ENCODE results near the gene ELSPBP1.
"Not testable (repeated sequence)": the region's sequence is repeated elsewhere in the genome, so short reads cannot be mapped to it uniquely, and the experiment has no call there.

ELSPBP1 gene

DNA sequence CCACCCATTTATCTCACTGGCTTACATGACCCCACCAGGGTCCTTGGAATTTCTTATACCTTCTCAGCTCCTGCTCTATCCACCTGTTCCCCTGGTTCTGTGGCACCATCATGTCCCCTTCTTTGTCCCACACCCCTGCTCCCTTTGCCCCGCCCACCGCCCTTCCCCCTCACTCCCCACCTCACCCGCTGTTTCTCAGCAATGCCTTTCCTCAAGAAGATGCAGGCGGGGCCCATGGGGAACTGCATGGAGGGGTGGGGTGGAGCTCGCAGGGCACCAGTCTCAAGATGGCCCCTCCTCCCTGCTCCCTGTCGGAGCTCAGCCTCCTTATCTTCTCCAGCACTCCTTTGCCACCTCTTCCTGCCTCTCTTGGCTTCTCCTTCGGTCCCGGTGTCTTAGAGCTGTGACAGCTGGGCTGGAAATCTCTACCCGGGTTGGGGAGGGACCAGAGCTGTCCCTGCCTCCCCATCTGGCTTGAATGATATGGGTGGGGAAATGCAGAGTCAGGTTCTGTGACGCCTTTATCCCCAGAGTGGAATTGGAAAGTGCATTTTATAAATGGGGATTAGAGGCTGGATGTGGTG lies 49.3 kb downstream of the ELSPBP1 start, which contains the start of gene CABP5:
TSS of gene CABP5 (minus strand) at position 405 of the 584 bp plus-strand sequence. CDS start at position 248, 157 bp downstream.
- no peak for DNase-seq

DNA sequence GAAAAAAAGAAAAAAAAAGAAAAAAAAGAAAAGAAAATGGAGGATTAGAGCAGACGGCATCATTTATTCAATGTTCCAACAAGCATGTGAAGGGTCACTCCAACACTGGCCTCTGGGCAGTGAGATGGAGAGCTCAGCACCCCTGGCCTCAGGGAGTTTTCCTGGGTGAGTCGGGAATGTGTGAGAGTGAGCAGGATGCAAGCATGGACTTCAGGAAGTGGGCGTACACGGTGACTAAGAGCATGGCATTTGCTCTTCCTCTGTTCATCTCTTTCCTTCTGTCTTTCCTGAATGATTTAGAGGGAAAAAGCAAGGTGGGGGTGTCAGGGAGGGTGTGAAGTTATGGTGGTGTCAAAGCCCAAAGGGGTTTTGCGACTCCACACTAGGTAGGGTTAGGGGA lies 50.1 kb downstream of the ELSPBP1 start:
- no peak for DNase-seq

DNA sequence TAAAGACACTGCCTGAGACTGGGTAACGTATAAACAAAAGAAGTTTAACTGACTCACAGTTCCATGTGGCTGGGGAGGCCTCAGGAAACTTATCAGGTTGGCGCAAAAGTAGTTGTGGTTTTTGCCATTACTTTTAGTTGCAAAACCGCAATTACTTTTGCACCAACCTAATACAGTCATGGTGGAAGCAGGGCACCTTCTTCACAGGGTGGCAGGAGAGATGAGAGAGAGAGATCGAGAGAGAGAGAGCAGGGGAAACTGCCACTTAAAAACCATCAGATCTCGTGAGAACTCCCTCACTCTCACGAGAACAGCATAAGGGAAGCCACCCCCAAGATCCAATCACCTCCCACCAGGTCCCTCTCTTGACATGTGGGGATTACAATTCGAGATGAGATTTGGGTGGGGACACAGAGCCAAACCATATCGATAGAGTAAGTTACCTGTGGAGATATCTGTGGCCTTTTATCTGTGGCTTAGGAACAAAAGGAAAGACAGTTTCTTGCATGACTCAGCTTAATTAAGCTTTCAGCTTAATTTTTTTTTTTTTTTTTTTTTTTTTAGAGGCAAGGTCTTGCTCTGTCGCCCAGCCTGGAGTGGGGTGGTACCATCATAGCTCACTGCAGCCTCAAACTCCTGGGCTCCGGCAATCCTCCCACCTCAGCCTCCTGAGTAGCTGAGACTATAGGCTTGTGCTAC lies 57.1 kb downstream of the ELSPBP1 start:
- no peak for DNase-seq

DNA sequence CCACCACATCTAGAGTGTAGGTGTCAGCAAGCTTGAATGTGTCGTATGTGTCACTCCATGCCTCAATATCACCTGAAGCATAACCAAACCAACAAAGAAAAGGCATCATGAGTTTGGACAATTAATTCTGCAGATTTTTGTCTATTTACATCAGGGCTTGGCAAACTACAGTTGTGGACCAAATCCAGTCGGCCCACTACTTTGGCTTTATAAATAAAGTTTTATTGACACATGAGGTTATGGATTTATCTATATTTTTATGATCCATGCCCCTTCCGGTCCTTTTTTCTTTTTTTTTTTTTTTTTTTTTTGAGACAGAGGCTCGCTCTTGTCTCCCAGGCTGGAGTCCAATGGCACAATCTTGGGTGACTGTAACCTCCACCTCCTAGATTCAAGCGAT lies 58.6 kb downstream of the ELSPBP1 start:
- DNase-seq: no peak

DNA sequence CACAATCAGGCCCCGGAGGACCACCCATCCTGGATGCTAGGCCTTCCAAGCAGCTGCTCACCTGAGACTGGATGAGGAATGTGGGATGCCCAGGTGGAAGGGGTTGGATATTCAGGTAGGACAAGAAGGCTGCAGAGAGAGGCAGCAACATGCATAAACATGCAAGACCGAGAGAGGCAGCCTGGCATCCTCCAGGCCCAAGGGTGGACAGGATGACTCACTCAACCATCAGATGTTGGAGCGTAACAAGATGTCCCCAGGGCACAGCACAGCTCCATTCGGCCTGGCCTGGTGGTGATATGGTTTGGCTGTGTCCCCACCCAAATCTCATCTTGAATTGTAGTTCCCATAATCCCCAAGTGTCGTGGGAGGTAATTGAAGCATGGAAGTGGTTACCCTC lies 59.4 kb downstream of the ELSPBP1 start:
- DNase-seq: no peak

DNA sequence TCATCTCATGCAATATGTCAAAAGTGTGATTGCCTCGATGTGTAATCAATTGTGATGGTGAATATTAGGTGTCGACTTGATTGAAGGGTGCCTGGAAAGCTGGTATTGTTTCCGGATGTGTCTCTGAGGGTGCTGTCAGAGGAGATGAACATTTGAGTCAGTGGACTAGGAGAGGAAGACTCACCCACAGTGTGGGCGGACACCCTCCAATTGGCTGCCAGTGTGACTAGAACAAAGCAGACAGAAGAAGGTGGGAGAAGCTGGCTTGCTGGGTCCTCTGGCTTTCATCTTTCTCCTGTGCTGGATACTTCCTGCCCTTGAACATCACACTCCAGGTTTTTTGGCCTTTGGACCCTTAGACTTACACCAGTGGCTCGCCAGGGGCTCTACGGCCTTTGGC lies 64.9 kb downstream of the ELSPBP1 start:
- DNase-seq: no peak

DNA sequence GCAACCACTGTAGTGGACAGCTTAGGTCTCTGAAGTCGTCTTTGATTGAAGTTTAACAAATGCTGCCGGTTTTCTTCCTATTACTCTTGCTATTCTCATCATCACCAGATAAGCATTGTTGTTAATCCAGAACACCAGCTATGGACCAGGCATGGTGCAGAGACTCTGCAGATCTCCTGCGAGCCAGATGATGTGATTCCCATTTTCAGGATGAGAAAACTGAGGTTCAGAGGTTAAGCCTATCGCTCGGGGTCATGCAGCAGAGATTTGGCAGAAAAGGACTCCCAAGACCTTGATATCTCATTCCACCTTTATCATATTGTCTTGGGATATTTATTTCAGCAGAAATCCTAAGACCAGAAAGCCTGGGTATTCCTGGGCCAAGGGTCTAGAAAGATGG lies 65.9 kb downstream of the ELSPBP1 start:
- no peak for DNase-seq

DNA sequence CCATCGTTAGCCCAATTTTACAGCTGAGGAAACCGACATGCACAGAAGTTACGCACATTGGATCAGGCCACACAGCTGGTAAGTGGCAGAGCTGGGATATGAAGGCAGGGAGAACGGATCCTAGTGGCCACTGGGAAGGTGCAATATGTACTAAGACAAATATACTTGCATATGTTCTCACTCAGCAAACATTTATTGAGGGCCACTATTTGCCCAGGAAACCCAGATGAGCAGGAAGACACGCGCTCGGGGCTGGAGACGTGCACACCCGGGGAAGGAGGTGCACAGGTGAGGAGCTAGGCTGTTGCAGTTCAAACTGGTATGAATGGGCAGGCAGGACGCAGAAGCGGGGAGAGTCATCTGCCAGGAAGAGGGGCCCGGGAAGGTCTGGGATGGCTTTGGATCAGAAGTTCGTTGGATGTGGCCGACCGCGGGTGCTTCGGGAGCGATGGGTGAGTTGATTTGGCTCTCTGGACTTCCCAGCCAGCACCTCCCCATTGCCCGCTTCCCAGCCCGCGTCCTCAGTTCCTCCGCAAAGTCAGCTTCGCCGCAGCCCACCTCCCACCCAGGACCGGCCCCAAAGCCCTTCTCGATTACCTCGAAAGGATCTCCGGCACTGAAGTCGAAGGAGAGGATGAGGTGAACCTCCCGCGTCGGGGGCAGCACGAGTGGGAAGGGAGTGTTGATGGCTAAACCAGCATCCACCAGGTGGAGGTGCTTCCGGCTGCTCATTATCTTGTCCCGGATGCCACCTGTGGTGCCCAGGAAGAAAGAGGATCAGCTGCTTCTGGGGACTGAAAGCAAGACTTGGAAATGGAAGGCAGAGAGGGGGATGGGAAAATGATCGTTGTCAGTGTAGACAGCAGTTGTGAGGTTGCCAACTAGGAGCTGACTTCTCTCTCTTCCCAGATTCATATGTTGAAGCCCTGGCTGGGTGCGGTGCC lies 67.2 kb downstream of the ELSPBP1 start:
- no peak for DNase-seq

DNA sequence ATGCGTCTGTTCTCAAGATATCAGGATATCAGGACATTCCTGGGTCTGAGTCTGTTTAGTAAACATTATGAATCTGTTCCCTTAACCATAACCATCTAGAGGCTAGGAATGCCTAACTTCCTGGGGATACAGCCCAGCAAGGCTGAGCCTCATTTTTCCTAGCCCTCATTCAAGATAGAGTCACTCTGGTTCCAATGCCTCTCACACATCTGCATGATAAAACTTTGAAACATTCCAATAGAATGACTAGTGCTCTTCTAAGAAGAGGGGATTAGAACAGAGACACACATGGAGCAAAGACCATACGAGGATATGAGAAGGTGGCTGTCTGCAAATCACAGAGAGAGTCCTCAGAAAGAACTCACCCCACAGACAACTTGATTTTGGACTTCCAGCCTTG lies 70.1 kb downstream of the ELSPBP1 start:
- DNase-seq: no peak

DNA sequence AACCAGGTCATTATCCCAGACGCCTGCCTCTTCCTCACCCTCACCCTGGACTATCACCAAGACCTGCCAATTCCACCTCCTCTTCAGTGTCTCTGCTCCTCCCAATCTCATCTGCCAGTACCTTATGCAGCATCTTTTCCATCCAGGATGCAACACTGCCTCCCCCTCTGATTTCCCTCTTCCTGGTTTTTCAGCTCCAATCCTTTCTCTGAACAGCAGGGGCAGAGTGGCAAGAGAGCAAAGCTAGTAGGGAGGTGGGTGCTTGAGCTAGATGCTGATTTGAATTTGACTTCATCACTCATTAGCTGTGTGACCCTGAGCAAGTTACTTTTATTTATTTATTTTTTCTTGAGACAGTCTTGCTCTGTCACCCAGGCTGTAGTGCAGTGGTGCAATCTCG lies 75.0 kb downstream of the ELSPBP1 start:
- no peak for DNase-seq

DNA sequence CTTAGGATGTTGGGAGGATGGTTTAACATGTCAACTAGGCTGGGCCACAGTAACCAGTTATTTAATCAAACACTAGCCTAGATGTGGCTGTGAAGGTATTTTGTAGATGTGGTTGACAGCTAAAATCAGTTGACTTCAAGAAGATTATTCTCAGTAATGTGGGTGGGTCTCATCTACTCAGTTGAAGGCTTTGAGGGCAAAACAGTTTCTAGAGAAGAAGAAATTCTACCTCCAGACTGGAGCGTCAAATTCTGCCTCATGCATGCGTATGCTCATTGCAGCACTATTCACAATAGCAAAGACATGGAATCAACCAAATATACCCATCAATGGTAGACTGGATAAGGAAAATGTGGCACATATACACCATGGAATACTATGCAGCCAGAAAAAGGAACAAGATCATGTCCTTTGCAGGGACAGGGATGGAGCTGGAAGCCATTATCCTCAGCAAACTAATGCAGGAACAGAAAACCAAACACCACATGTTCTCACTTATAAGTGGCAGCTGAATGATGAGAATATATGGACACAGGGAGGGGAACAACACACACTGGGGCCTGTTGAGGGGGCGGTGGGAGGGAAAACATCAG lies 75.8 kb downstream of the ELSPBP1 start:
- DNase-seq: not testable (repeated sequence)
